ENCODE results near the gene UBTF.

DNA sequence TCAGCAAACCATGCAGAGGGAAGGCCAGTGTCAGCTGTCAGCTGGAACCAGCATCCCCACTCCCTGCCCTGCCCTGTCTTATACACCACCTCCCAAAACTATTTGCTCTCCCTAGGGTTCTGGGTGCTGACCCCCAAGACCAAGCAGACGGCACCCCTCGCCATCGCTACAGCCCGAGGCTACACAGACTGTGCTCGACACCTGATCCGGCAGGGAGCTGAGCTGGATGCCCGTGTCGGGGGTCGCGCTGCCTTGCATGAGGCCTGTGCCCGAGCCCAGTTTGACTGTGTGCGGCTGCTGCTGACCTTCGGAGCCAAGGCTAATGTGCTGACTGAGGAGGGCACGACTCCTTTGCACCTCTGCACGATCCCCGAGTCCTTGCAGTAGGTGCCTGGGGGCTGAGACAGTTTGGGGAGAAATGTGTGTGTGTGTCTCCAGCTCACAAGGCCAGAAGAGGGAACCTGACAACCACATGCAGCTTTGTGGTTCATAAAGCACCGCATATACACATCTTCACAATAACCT is 47.5 kb downstream of the UBTF start:
- TF ChIP-seq, protein P1, sequence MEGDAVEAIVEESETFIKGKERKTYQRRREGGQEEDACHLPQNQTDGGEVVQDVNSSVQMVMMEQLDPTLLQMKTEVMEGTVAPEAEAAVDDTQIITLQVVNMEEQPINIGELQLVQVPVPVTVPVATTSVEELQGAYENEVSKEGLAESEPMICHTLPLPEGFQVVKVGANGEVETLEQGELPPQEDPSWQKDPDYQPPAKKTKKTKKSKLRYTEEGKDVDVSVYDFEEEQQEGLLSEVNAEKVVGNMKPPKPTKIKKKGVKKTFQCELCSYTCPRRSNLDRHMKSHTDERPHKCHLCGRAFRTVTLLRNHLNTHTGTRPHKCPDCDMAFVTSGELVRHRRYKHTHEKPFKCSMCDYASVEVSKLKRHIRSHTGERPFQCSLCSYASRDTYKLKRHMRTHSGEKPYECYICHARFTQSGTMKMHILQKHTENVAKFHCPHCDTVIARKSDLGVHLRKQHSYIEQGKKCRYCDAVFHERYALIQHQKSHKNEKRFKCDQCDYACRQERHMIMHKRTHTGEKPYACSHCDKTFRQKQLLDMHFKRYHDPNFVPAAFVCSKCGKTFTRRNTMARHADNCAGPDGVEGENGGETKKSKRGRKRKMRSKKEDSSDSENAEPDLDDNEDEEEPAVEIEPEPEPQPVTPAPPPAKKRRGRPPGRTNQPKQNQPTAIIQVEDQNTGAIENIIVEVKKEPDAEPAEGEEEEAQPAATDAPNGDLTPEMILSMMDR (IDR thresholded peaks at IDR 0.05; ENCODE audit: low read length) = no peak
- TF ChIP-seq EZH2phosphoT487 (IDR thresholded peaks at IDR 0.05; ENCODE audit: low read length) = no peak
- TF ChIP-seq EZH2 (optimal IDR thresholded peaks at IDR 0.05; ENCODE audit: low read depth, low read length) = no peak

Measured in MM.1S (cell line).